ENCODE data around the gene HDHD2.

DNA sequence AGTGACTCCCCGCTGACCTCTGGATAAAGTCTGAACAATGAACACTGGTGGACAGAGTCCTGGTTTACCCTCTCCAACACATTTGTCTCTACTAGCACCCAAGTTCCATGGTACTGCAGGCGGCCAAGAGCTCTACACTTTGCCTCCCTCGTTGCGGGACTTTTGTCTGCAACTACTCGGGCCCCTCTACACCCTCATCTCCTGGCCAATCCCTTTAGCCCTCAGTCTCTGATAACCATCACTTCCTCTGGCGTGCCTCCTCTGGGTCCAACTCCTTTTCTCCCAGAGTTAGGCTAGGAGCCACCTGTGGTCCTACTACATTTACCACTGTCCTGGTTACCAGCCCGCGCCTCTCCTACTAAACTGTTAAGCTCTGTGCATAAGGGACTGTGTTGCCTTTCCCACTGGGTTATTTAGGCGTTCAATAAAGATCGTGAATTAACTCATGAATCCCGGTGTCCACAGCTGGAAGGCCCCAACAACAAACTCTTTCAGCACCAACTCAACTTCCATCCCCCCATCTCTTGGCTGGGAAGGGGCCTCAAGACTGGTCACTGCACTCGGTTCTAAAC is 757 bp downstream of the HDHD2 start:
- TF ChIP-seq YY1 (IDR thresholded peaks at IDR 0.05; ENCODE audit: insufficient read depth, insufficient replicate concordance, low read depth, low read length), result no peak
- TF ChIP-seq CTCF (CRISPR knock-in tag; IDR thresholded peaks at IDR 0.05), result no peak
- no peak for TF ChIP-seq SUZ12 (IDR thresholded peaks at IDR 0.05; ENCODE audit: low read depth, low read length)
- TF ChIP-seq, protein P1, sequence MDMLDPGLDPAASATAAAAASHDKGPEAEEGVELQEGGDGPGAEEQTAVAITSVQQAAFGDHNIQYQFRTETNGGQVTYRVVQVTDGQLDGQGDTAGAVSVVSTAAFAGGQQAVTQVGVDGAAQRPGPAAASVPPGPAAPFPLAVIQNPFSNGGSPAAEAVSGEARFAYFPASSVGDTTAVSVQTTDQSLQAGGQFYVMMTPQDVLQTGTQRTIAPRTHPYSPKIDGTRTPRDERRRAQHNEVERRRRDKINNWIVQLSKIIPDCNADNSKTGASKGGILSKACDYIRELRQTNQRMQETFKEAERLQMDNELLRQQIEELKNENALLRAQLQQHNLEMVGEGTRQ (IDR thresholded peaks at IDR 0.05; ENCODE audit: low read depth, low read length), result no peak
- TF ChIP-seq, protein P1 (CRISPR knock-in tag; IDR thresholded peaks at IDR 0.05; ENCODE audit: borderline replicate concordance), result no peak
- no peak for TF ChIP-seq FOSL1 (CRISPR knock-in tag; IDR thresholded peaks at IDR 0.05; ENCODE audit: borderline replicate concordance)
- TF ChIP-seq ZNF414 (CRISPR knock-in tag; IDR thresholded peaks at IDR 0.05), result no peak; the same call in 1 of the 2 replicates
- no peak for TF ChIP-seq TAF1 (CRISPR knock-in tag; IDR thresholded peaks at IDR 0.05)
- TF ChIP-seq ZNF451 (CRISPR knock-in tag; IDR thresholded peaks at IDR 0.05), result no peak
- TF ChIP-seq FOXP4 (CRISPR knock-in tag; IDR thresholded peaks at IDR 0.05), result no peak
- TF ChIP-seq ZFP36 (IDR thresholded peaks at IDR 0.05; ENCODE audit: borderline replicate concordance, low read depth, low read length, partially characterized antibody), result no peak
- TF ChIP-seq ZNF607 (CRISPR knock-in tag; IDR thresholded peaks at IDR 0.05; ENCODE audit: borderline replicate concordance), result no peak
- no peak for TF ChIP-seq SIX4 (CRISPR knock-in tag; IDR thresholded peaks at IDR 0.05)
- TF ChIP-seq ZNF383 (CRISPR knock-in tag; IDR thresholded peaks at IDR 0.05; ENCODE audit: borderline replicate concordance), result peak; percentile 53; the same call in 1 of the 2 replicates
- TF ChIP-seq, protein P2, sequence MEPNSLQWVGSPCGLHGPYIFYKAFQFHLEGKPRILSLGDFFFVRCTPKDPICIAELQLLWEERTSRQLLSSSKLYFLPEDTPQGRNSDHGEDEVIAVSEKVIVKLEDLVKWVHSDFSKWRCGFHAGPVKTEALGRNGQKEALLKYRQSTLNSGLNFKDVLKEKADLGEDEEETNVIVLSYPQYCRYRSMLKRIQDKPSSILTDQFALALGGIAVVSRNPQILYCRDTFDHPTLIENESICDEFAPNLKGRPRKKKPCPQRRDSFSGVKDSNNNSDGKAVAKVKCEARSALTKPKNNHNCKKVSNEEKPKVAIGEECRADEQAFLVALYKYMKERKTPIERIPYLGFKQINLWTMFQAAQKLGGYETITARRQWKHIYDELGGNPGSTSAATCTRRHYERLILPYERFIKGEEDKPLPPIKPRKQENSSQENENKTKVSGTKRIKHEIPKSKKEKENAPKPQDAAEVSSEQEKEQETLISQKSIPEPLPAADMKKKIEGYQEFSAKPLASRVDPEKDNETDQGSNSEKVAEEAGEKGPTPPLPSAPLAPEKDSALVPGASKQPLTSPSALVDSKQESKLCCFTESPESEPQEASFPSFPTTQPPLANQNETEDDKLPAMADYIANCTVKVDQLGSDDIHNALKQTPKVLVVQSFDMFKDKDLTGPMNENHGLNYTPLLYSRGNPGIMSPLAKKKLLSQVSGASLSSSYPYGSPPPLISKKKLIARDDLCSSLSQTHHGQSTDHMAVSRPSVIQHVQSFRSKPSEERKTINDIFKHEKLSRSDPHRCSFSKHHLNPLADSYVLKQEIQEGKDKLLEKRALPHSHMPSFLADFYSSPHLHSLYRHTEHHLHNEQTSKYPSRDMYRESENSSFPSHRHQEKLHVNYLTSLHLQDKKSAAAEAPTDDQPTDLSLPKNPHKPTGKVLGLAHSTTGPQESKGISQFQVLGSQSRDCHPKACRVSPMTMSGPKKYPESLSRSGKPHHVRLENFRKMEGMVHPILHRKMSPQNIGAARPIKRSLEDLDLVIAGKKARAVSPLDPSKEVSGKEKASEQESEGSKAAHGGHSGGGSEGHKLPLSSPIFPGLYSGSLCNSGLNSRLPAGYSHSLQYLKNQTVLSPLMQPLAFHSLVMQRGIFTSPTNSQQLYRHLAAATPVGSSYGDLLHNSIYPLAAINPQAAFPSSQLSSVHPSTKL (CRISPR knock-in tag; IDR thresholded peaks at IDR 0.05), result no peak
